Panc1 (cell line): ENCODE measurements around the gene ITPRIPL1.
A peak's percentile ranks its signal among the peaks of the same experiment; 100 is the strongest.

ENCODE experiments used
- CTCF ChIP-seq: fragments of 450-650 bp; IDR thresholded peaks from 2 replicates; pipeline ENCODE4 v1.5.1; 2017; ENCODE audit warnings: mild to moderate bottlenecking
- POLR2AphosphoS5 ChIP-seq: IDR thresholded peaks from 2 replicates; pipeline ENCODE4 v1.6.1; 2012; ENCODE audit warnings: mild to moderate bottlenecking, low read depth, low read length, moderate library complexity

GRCh38 chr2:96305091-96305978 lies 19.8 kb upstream of the ITPRIPL1 start, which contains the start of gene SNRNP200:
- TF ChIP-seq CTCF (no peak), POLR2AphosphoS5 (peak; percentile 96)
